ENCODE results near the gene ZNF618.

GRCh38 chr9:114004221-114004716 lies 128.2 kb downstream of the ZNF618 start:
- TF ChIP-seq CTCF (IDR thresholded peaks at IDR 0.05) (no peak), POLR2AphosphoS5 (IDR thresholded peaks at IDR 0.05) (peak in 1 of 4 donors; percentile 38), EP300 (IDR thresholded peaks at IDR 0.05) (no peak)
